Measurements from ENCODE around the gene BORCS5. TPM values are rescaled to one million over a fixed set of nuclear protein-coding genes. Genes with fewer than 3 reads are reported as not detected.

Gene BORCS5
- total RNA-seq, 1 donor from 2014 or later, result 3.0 TPM

DNA sequence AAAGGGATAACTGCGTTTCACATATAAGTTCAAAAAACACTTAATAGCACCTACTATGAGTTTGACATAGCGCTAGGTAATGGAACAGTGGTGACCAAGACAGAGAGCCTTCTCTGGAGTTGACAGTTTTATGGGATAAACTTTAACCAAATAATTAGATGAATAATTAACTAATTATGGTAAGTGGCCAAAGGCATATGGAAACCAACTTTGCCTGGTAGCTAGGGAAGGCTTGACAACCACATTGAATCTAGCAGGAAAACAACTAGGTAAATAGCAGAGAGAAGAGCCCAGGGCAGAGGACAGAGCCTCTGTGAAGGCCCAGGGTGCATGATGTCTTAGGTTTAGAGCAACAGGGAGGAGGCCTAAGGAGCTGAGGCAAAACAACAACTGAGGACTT, 153.7 kb downstream of the BORCS5 start:
- Histone ChIP-seq H3K9me3 (no peaks in the 10 kb centered on the region), H3K36me3 (no peaks in the 10 kb centered on the region), H3K4me1 (peaks cover 0 to 34% of the 10 kb centered on the region in 2 donors), H3K4me3 (no peak overlapping the region), H3K27me3 (no peaks in the 10 kb centered on the region), H3K27ac (no peak overlapping the region)
- TF ChIP-seq, protein P1, sequence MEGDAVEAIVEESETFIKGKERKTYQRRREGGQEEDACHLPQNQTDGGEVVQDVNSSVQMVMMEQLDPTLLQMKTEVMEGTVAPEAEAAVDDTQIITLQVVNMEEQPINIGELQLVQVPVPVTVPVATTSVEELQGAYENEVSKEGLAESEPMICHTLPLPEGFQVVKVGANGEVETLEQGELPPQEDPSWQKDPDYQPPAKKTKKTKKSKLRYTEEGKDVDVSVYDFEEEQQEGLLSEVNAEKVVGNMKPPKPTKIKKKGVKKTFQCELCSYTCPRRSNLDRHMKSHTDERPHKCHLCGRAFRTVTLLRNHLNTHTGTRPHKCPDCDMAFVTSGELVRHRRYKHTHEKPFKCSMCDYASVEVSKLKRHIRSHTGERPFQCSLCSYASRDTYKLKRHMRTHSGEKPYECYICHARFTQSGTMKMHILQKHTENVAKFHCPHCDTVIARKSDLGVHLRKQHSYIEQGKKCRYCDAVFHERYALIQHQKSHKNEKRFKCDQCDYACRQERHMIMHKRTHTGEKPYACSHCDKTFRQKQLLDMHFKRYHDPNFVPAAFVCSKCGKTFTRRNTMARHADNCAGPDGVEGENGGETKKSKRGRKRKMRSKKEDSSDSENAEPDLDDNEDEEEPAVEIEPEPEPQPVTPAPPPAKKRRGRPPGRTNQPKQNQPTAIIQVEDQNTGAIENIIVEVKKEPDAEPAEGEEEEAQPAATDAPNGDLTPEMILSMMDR (IDR thresholded peaks at IDR 0.05), result no peak
- no peak for DNase-seq (ENCODE audit: low spot score in 2 of 2)
- intact Hi-C loops (cut with DNase I), result no loop called here

DNA sequence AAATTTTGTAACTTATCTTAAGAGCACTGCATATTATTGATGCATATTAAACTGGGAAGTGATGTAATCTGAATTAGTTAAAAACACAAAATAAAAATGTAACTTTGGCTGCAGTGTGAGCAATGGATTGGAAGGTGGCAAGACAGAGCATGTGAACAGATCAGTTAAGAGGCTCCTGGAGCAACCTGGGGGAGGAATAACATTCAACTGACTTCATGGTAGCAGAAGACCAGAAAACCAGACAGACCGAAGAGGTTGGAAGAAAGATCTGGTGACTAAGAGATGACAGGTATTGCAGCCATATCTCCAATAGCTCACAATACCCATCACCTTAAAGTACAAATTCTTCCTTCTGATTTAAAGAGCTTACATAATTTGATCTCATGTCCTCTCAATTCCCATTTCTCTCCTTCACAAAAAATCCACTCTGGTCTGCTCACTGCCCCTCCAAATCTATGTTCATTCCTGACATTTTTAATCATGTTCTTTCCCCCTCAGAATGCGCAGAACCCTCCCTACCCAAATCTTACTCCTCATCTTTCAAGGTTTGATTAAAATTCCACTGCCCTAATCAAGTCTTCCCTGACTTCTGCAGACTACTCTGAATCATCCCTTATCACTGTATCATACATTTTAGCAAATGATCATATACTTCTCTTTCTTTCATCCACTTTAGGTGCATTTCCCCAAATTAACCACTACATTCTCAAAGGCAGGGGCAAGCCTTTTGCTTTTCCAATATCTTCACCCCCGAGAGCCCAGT, 154.3 kb downstream of the BORCS5 start:
- H3K27ac ChIP-seq, result no peak overlapping the region
- H3K36me3 ChIP-seq, result no peaks in the 10 kb centered on the region
- no peaks in the 10 kb centered on the region for H3K27me3 ChIP-seq
- no peaks in the 10 kb centered on the region for H3K9me3 ChIP-seq
- intact Hi-C loops (cut with DNase I), result no loop called here
- H3K4me3 ChIP-seq, result no peak overlapping the region
- TF ChIP-seq, protein P1 (IDR thresholded peaks at IDR 0.05), result no peak
- H3K4me1 ChIP-seq, result peaks cover 0 to 30% of the 10 kb centered on the region in 2 donors
- no peak for DNase-seq (ENCODE audit: low spot score in 2 of 2)

DNA sequence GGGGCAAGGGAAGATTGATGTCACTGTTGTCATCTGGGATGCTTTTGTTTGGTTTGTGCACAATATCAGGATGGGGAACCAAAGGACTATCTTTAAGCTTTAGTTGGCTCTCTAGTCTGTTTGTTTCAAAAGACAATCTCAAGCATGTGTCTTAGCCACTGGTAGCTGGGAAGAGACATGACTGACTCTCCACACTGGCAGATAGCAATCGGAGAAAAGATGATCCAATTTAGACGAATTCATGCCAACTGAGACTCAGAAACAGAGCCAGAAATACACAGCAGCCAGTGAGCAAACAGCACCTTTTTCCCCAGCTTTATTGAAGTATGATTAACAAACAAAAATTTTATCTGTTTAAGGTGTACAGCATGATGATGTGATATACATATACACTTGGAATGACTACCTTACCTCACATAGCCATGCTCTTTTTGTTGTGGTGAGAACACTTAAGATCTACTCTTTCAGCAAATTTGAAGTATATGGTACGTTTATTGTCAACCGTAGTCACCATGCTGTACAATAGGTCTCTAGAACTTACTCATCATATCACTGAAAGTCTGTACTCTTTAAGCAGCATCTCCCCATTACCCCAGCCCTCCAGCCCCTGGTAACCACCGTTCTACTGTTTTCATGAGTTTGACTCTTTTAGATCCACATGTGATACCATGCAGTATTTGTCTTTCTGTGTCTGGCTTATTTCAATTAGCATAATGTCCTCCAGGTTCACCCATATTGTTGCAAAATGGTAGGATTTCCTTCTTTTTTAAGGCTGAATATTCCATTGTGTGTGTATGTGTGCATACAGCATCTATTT, 155.2 kb downstream of the BORCS5 start:
- H3K4me1 ChIP-seq, result peaks cover 0 to 26% of the 10 kb centered on the region in 2 donors
- no peak for DNase-seq (ENCODE audit: low spot score in 2 of 2)
- H3K4me3 ChIP-seq, result no peak overlapping the region
- TF ChIP-seq, protein P1 (IDR thresholded peaks at IDR 0.05), result no peak
- H3K36me3 ChIP-seq, result no peaks in the 10 kb centered on the region
- intact Hi-C loops (cut with DNase I), result no loop called here
- no peak overlapping the region for H3K27ac ChIP-seq
- no peaks in the 10 kb centered on the region for H3K9me3 ChIP-seq
- no peaks in the 10 kb centered on the region for H3K27me3 ChIP-seq

DNA sequence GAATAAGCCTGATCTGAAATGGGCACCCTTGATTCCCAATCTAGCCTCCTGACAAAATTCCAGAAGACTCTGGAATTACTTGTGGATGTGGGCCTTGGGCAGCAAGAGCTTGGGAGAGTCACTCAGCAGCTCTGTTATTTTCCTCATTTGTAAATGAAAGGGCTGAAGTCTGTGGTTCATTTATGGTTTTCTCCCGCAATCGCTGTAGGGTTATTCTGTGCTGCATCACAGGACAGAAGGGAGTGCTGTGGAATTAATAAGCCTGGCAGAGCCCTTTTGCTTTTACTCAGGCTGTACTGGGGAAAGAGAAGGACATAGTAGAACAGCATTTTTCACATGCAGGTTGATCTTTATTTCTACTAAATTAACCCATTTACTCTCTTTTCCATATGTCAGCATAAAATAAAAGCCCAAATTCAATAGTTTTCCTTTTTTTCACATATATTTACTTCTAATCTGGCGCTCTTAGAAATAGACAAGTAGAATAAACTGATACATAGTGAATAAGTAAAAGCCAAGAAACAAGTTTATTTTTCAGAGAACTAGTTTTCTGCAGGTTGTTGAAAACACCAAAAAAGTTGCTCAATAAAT, 156.6 kb downstream of the BORCS5 start:
- Histone ChIP-seq H3K9me3 (no peaks in the 10 kb centered on the region), H3K36me3 (peaks cover 0 to 10% of the 10 kb centered on the region in 2 donors), H3K27me3 (no peaks in the 10 kb centered on the region), H3K4me1 (peaks cover 0 to 18% of the 10 kb centered on the region in 2 donors), H3K27ac (no peak overlapping the region), H3K4me3 (no peak overlapping the region)
- TF ChIP-seq, protein P1 (IDR thresholded peaks at IDR 0.05), result no peak
- intact Hi-C loops (cut with DNase I), result no loop called here
- DNase-seq (ENCODE audit: low spot score in 2 of 2), result no peak

DNA sequence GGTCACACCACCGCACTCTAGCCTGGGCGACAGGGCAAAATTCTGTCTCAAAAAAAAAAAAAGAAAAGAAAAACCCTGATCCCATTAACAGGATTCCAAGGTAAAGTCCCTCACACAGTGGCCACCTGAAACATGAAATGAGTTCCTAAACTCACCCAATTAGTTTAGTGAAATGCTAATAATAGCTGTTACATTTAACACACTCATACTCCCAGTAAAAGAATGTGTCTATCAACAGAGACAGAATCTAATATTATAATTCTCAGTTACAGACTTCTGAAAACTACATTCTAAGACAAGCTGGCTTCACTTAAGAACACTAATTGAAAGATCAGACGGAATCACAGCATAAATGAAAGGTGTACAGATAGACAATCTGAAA, 161.6 kb downstream of the BORCS5 start:
- Histone ChIP-seq H3K27ac (no peak overlapping the region), H3K9me3 (no peaks in the 10 kb centered on the region), H3K4me1 (peaks cover 0 to 3% of the 10 kb centered on the region in 2 donors), H3K36me3 (peaks cover 0 to 27% of the 10 kb centered on the region in 2 donors), H3K4me3 (no peak overlapping the region), H3K27me3 (no peaks in the 10 kb centered on the region)
- no peak for DNase-seq (ENCODE audit: low spot score in 2 of 2)
- TF ChIP-seq, protein P1 (IDR thresholded peaks at IDR 0.05), result no peak
- intact Hi-C loops (cut with DNase I), result no loop called here
